IMR-90 (cell line): ENCODE results near the gene CENPH. TPM values are rescaled to one million over a fixed set of nuclear protein-coding genes. Genes with fewer than 3 reads are reported as not detected.

Experiments
- ATAC-seq: fragments of 200-7000 bp; cut with Tn5 transposase; 2 replicates; pipeline ENCODE4 v1.9.1; 2020; ENCODE audit warnings: low read depth, mild to moderate bottlenecking, moderate library complexity
- BruUV-seq: library from RNA; stranded (reverse); fragments of 400-500 nt; replicated peaks from 2 replicates; lab custom pipeline; 2021; lab: Mats Ljungman, UMichigan
- CTCF ChIA-PET: fragments of 300-600 bp; formaldehyde crosslinking; extraction: SDS; loops from one replicate; lab custom pipeline; 2021; ENCODE audit warnings: antibody characterized with exemption; lab: Yijun Ruan, JAX
- POLR2A ChIA-PET: fragments of 300-600 bp; sonication (Branson Sonifier 250); formaldehyde crosslinking; loops from one replicate; lab custom pipeline; 2022; ENCODE audit warnings: antibody characterized with exemption; ENCODE audit not compliant: unreplicated experiment; lab: Charles Lee
- DNase-seq: peaks from one replicate; pipeline ENCODE4 v3.0.0; 2013
- H2AFZ ChIP-seq: replicated peaks from 2 replicates; pipeline ENCODE3; 2013; ENCODE audit warnings: low read length, mild to moderate bottlenecking; ENCODE audit not compliant: poor library complexity
- H2AK5ac ChIP-seq: 2 replicates; pipeline ENCODE4 v1.6.1; 2013; ENCODE audit warnings: low read depth, low read length, inconsistent platforms
- H2AK9ac ChIP-seq: replicated peaks from 2 replicates; pipeline ENCODE3; 2013; ENCODE audit warnings: mild to moderate bottlenecking, low read depth, low read length, moderate library complexity; ENCODE audit not compliant: poor library complexity
- H2BK120ac ChIP-seq: 2 replicates; pipeline ENCODE4 v1.6.1; 2013; ENCODE audit warnings: low read depth, low read length, inconsistent platforms
- H2BK15ac ChIP-seq: 3 replicates; pipeline ENCODE4 v1.6.1; 2013; ENCODE audit warnings: low read depth, low read length, inconsistent platforms
- H2BK20ac ChIP-seq: 2 replicates; pipeline ENCODE4 v1.6.1; 2013; ENCODE audit warnings: low read depth, mild to moderate bottlenecking, inconsistent platforms, low read length, moderate library complexity
- H2BK5ac ChIP-seq: 2 replicates; pipeline ENCODE4 v1.6.1; 2013; ENCODE audit warnings: mild to moderate bottlenecking, low read depth, low read length, inconsistent platforms; ENCODE audit not compliant: poor library complexity, severe bottlenecking
- H3K14ac ChIP-seq: replicated peaks from 2 replicates; pipeline ENCODE4 v1.6.1; 2013; ENCODE audit warnings: low read depth, low read length, inconsistent platforms
- H3K18ac ChIP-seq: 2 replicates; pipeline ENCODE4 v1.6.1; 2013; ENCODE audit warnings: low read depth, low read length, control low read depth
- H3K23ac ChIP-seq: 2 replicates; pipeline ENCODE4 v1.6.1; 2013; ENCODE audit warnings: low read depth, low read length, inconsistent platforms
- H3K27ac ChIP-seq: 2 replicates; pipeline ENCODE4 v1.5.1; 2013; ENCODE audit warnings: mild to moderate bottlenecking, control low read depth, low read length; ENCODE audit not compliant: insufficient read depth
- H3K27me3 ChIP-seq: 2 replicates; pipeline ENCODE4 v1.6.1; 2013; ENCODE audit warnings: low read length; ENCODE audit not compliant: control insufficient read depth, insufficient read depth
- H3K36me3 ChIP-seq: 2 replicates; pipeline ENCODE4 v1.6.1; 2013; ENCODE audit warnings: low read length, mixed read lengths; ENCODE audit not compliant: control insufficient read depth, insufficient read depth
- H3K4ac ChIP-seq: 2 replicates; pipeline ENCODE4 v1.6.1; 2013; ENCODE audit warnings: low read depth, low read length, inconsistent platforms
- H3K4me1 ChIP-seq: 2 replicates; pipeline ENCODE4 v1.6.1; 2013; ENCODE audit warnings: low read length, mixed read lengths; ENCODE audit not compliant: control insufficient read depth, insufficient read depth
- H3K4me2 ChIP-seq: 2 replicates; pipeline ENCODE4 v1.6.1; 2013; ENCODE audit warnings: low read depth, mild to moderate bottlenecking, control low read depth, low read length, moderate library complexity
- H3K4me3 ChIP-seq: 2 replicates; pipeline ENCODE4 v1.5.1; 2013; ENCODE audit warnings: low read depth, mild to moderate bottlenecking, control low read depth, low read length, moderate library complexity; ENCODE audit not compliant: insufficient read depth
- H3K56ac ChIP-seq: 2 replicates; pipeline ENCODE4 v1.6.1; 2013; ENCODE audit warnings: low read length, inconsistent platforms; ENCODE audit not compliant: insufficient read depth; ENCODE audit errors: extremely low read depth
- H3K79me1 ChIP-seq, 2 experiments: 2 replicates each; pipeline ENCODE4 v1.6.1; 2013; ENCODE audit warnings: low read length in 2 of 2, inconsistent platforms in 1 of 2, low read depth in 1 of 2
- H3K9ac ChIP-seq: 2 replicates; pipeline ENCODE4 v1.6.1; 2013; ENCODE audit warnings: low read depth, low read length, control low read depth
- H3K9me1 ChIP-seq: 2 replicates; pipeline ENCODE4 v1.6.1; 2013; ENCODE audit warnings: low read length, inconsistent platforms; ENCODE audit not compliant: insufficient read depth
- H3K9me3 ChIP-seq: 2 replicates; pipeline ENCODE4 v1.6.1; 2013; ENCODE audit warnings: low read length; ENCODE audit not compliant: control insufficient read depth, insufficient read depth
- H4K20me1 ChIP-seq: 2 replicates; pipeline ENCODE4 v1.6.1; 2013; ENCODE audit warnings: low read length, inconsistent platforms; ENCODE audit not compliant: insufficient read depth
- H4K5ac ChIP-seq: 2 replicates; pipeline ENCODE4 v1.6.1; 2013; ENCODE audit warnings: mild to moderate bottlenecking, low read depth, low read length, control low read depth
- H4K8ac ChIP-seq, 2 experiments: 2 replicates each; pipeline ENCODE4 v1.6.1; 2013; ENCODE audit warnings: low read depth in 2 of 2, low read length in 2 of 2, control low read depth in 1 of 2, inconsistent platforms in 1 of 2
- H4K91ac ChIP-seq: 2 replicates; pipeline ENCODE4 v1.6.1; 2013; ENCODE audit warnings: low read depth, low read length, inconsistent platforms; ENCODE audit not compliant: insufficient read depth
- BHLHE40 ChIP-seq: fragments of 150-350 bp; IDR thresholded peaks from 2 replicates; pipeline ENCODE4 v1.6.1; 2016; ENCODE audit warnings: mild to moderate bottlenecking, low read depth, low read length
- CEBPB ChIP-seq: IDR thresholded peaks from 2 replicates; pipeline ENCODE4 v1.6.1; 2012; ENCODE audit warnings: low read depth, low read length, improper control_type of control experiment
- FOS ChIP-seq: fragments of 150-350 bp; IDR thresholded peaks from 2 replicates; pipeline ENCODE4 v1.6.1; 2016; ENCODE audit warnings: low read depth, low read length
- MAFK ChIP-seq: IDR thresholded peaks from 2 replicates; pipeline ENCODE4 v1.6.1; 2012; ENCODE audit warnings: low read depth, low read length, improper control_type of control experiment
- MAZ ChIP-seq: IDR thresholded peaks from 2 replicates; pipeline ENCODE4 v1.6.1; 2012; ENCODE audit warnings: low read depth, mild to moderate bottlenecking, low read length, improper control_type of control experiment, moderate library complexity, borderline replicate concordance
- MXI1 ChIP-seq: IDR thresholded peaks from 2 replicates; pipeline ENCODE4 v1.6.1; 2012; ENCODE audit warnings: low read depth, mild to moderate bottlenecking, low read length, moderate library complexity, borderline replicate concordance
- POLR2A ChIP-seq: IDR thresholded peaks from 2 replicates; pipeline ENCODE4 v1.6.1; 2012; ENCODE audit warnings: mild to moderate bottlenecking, low read depth, low read length
- RAD21 ChIP-seq: IDR thresholded peaks from 2 replicates; pipeline ENCODE4 v1.6.1; 2012; ENCODE audit warnings: low read length, improper control_type of control experiment
- RCOR1 ChIP-seq: IDR thresholded peaks from 2 replicates; pipeline ENCODE4 v1.6.1; 2012; ENCODE audit warnings: mild to moderate bottlenecking, low read length, improper control_type of control experiment; ENCODE audit not compliant: insufficient replicate concordance
- RFX5 ChIP-seq: IDR thresholded peaks from 2 replicates; pipeline ENCODE4 v1.8.0; 2012; ENCODE audit warnings: low read depth, mild to moderate bottlenecking, low read length, moderate library complexity
- SMC3 ChIP-seq: fragments of 150-350 bp; IDR thresholded peaks from 2 replicates; pipeline ENCODE4 v1.6.1; 2016; ENCODE audit warnings: low read depth, mild to moderate bottlenecking, antibody characterized with exemption, low read length, moderate library complexity
- WGBS, 2 experiments: methylation state at CpG; one replicate each; pipeline versions ENCODE4 v1.1.5 to v1.1.7; 2013; ENCODE audit warnings: missing lambda C conversion rate in 2 of 2; ENCODE audit not compliant: insufficient read length in 1 of 2; ENCODE audit errors: extremely low coverage in 2 of 2; 5-methylcytosine and 5-hydroxymethylcytosine counted together
- dilution Hi-C: fragments of 300-500 bp; cut with HindIII; formaldehyde crosslinking; loops from one replicate; pipeline ENCODE4 v1.14.3; 2018; ENCODE audit warnings: low sequenced_read_pairs; ENCODE audit not compliant: unreplicated experiment
- in situ Hi-C: fragments of 300-500 bp; cut with MboI; formaldehyde crosslinking; loops from 3 replicates; pipeline ENCODE4 v1.14.3; 2019; ENCODE audit warnings: low sequenced_read_pairs, inconsistent platforms, mixed read lengths
- intact Hi-C: fragments of 100-400 bp; cut with micrococcal nuclease; formaldehyde crosslinking; loops from 2 replicates; pipeline ENCODE4 v1.10.0; 2022
- polyA plus RNA-seq, 3 experiments: library from polyadenylated mRNA; depleted of rRNA; stranded (reverse); fragments of >200 nt; gene quantifications; 2 replicates each; pipeline ENCODE4 v1.2.3, GENCODE V29; 2012; ENCODE audit warnings: low replicate concordance in 1 of 3
- total RNA-seq: library from RNA; depleted of rRNA; stranded (reverse); fragments of >200 nt; gene quantifications from 2 replicates; pipeline ENCODE4 v1.2.3, GENCODE V29; 2012
- TF ChIP-seq, protein P1 (sequence below): fragments of 150-350 bp; IDR thresholded peaks from 2 replicates; pipeline ENCODE4 v1.6.1; 2017; ENCODE audit warnings: mild to moderate bottlenecking, antibody characterized with exemption, low read length, low read depth

The CENPH gene
- total and polyA plus RNA-seq, 2 of the 4 experiments (the other 2 are of a cell fraction) = 3.8 to 7.8 TPM

DNA sequence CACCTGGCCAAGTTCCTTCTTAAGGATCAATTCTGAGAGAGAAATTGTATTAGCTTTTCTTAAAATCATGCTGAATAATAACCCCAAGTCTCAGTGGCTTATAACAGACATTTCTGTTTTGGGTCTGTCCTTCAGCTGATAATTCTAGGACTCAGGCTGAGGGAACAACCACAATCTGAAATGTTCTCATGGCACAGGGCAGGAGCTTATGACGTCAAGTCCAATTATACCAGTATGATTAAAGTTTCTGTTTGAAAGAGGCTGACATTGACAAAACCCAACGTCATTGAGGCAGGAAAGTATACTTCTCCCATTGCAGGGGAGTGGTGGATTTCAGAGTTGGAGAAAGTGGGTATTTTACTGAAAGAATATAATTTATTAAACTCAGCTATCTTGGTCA lies 21.8 kb downstream of the CENPH start:
- no TSS peak for BruUV-seq
- DNase-seq (no peak), ATAC-seq (no peak)
- no peak overlapping the region for H3K14ac ChIP-seq
- H3K4me3 ChIP-seq = no peak overlapping the region
- H2BK20ac ChIP-seq = no peak overlapping the region
- no peak overlapping the region for H3K18ac ChIP-seq
- 100% methylated on average over 1 of the region's 2 CpGs; no CpG with 5 or more reads in 1 of the 2 experiments for WGBS, 2 experiments
- H2AK5ac ChIP-seq = no peak overlapping the region
- no peak overlapping the region for H3K27ac ChIP-seq
- H3K36me3 ChIP-seq = no peaks in the 10 kb centered on the region
- no peak overlapping the region for H3K4me2 ChIP-seq
- no peak overlapping the region for H4K5ac ChIP-seq
- ChIA-PET CTCF (no interaction called here), POLR2A (no interaction called here)
- H2BK120ac ChIP-seq = no peak overlapping the region
- no peaks in the 10 kb centered on the region for H3K79me1 ChIP-seq
- H2AFZ ChIP-seq = no peak overlapping the region
- no peak overlapping the region for H4K8ac ChIP-seq
- H4K91ac ChIP-seq = no peak overlapping the region
- TF ChIP-seq RCOR1 = no peak
- TF ChIP-seq POLR2A = no peak
- TF ChIP-seq FOS = no peak
- TF ChIP-seq CEBPB = no peak
- TF ChIP-seq MAFK = no peak
- no peak for TF ChIP-seq RAD21
- TF ChIP-seq, protein P1, sequence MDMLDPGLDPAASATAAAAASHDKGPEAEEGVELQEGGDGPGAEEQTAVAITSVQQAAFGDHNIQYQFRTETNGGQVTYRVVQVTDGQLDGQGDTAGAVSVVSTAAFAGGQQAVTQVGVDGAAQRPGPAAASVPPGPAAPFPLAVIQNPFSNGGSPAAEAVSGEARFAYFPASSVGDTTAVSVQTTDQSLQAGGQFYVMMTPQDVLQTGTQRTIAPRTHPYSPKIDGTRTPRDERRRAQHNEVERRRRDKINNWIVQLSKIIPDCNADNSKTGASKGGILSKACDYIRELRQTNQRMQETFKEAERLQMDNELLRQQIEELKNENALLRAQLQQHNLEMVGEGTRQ = no peak
- TF ChIP-seq RFX5 = no peak
- no peak for TF ChIP-seq MXI1
- no peak for TF ChIP-seq MAZ
- no peak for TF ChIP-seq SMC3
- TF ChIP-seq BHLHE40 = no peak
- H3K9me1 ChIP-seq = no peaks in the 10 kb centered on the region
- no peak overlapping the region for H3K4ac ChIP-seq
- H3K9me3 ChIP-seq = no peaks in the 10 kb centered on the region
- H2BK5ac ChIP-seq = no peak overlapping the region
- no peak overlapping the region for H2BK15ac ChIP-seq
- dilution Hi-C loops (no loop called here), intact Hi-C loops (no loop called here), in situ Hi-C loops (no loop called here)
- no peak overlapping the region for H3K9ac ChIP-seq
- no peak overlapping the region for H3K56ac ChIP-seq
- no peak overlapping the region for H3K23ac ChIP-seq
- H3K4me1 ChIP-seq = peaks cover 6% of the 10 kb centered on the region
- H2AK9ac ChIP-seq = no peak overlapping the region
- no peaks in the 10 kb centered on the region for H4K20me1 ChIP-seq
- no peaks in the 10 kb centered on the region for H3K27me3 ChIP-seq
